ENCODE results near the gene PTTG1IP.

- no peak for TF ChIP-seq CTCF (optimal IDR thresholded peaks at IDR 0.05 in 1 of 3, IDR thresholded peaks at IDR 0.05 in 1 of 3, conservative IDR thresholded peaks at IDR 0.05 in 1 of 3; ENCODE audit: extremely low read depth in 1 of 3, insufficient read depth in 2 of 3, low read length in 3 of 3)
- TF ChIP-seq EZH2 (IDR thresholded peaks at IDR 0.05; ENCODE audit: low read length) = no peak
Measured at GRCh38 chr21:44905728-44906090, 32.2 kb upstream of the PTTG1IP start.
